Uterus (tissue), 4 donors: ENCODE data around the gene OS9. TPM values are rescaled to one million over a fixed set of nuclear protein-coding genes. Genes with fewer than 3 reads are reported as not detected.

ENCODE experiments used
- DNase-seq, 2 donors: peaks; one replicate each; pipeline ENCODE4 v3.0.0-alpha.2; 2019 to 2020
- H3K27ac ChIP-seq, 2 donors: fragments of 200-600 bp; sonication (generic); 1 replicate in 1 of 2; 2 replicates in 1 of 2; pipeline ENCODE4 v1.5.1; 2016 to 2018
- H3K27me3 ChIP-seq, 2 donors: fragments of 200-600 bp; sonication (generic); one replicate each; pipeline ENCODE4 v1.5.1; 2018 to 2019; ENCODE audit warnings: control low read depth in 1 of 2
- H3K36me3 ChIP-seq, 2 donors: fragments of 200-600 bp; sonication (generic); one replicate each; pipeline ENCODE4 v1.5.1; 2019; ENCODE audit warnings: control low read depth in 1 of 2
- H3K4me1 ChIP-seq, 2 donors: fragments of 200-600 bp; sonication (generic); one replicate each; pipeline ENCODE4 v1.5.1; 2018 to 2019; ENCODE audit warnings: control low read depth in 1 of 2
- H3K4me3 ChIP-seq, 2 donors: fragments of 200-600 bp; sonication (generic); 1 replicate in 1 of 2; 2 replicates in 1 of 2; pipeline ENCODE4 v1.5.1; 2018 to 2019; ENCODE audit warnings: mild to moderate bottlenecking in 1 of 2
- H3K9me3 ChIP-seq, 2 donors: fragments of 200-600 bp; sonication (generic); one replicate each; pipeline ENCODE4 v1.5.1; 2019; ENCODE audit warnings: control low read depth in 1 of 2
- POLR2A ChIP-seq, 2 donors: fragments of 450-650 bp; IDR thresholded peaks; one replicate each; pipeline ENCODE4 v1.6.1; 2016; ENCODE audit warnings: antibody characterized with exemption in 2 of 2, mild to moderate bottlenecking in 1 of 2, moderate library complexity in 1 of 2
- intact Hi-C: fragments of 100-400 bp; cut with DNase I; formaldehyde crosslinking; loops from one replicate; pipeline ENCODE4 v1.15.1; 2023; ENCODE audit warnings: low total_unique reads
- total RNA-seq, 4 donors: library from RNA; depleted of rRNA in 3 of 4; stranded (reverse); fragments of >200 nt in 3 of 4; gene quantifications; one replicate each; pipeline versions ENCODE4 v1.1.0 to v1.2.4, GENCODE V29; 2014 to 2023
- TF ChIP-seq, protein P1 (sequence below), 4 experiments: fragments of 200-600 bp in 2 of 4; fragments of 450-650 bp in 2 of 4; sonication (generic) in 2 of 4; IDR thresholded peaks; one replicate each; pipeline ENCODE4 v1.5.1; 2016 to 2019; ENCODE audit warnings: antibody characterized with exemption in 4 of 4, mild to moderate bottlenecking in 2 of 4, moderate library complexity in 1 of 4
- donor health status: DM: yes; HTN: yes; CAD: no.

OS9 gene
- total RNA-seq, 4 donors from 2014 or later = 189 to 339 (median 252) TPM

DNA sequence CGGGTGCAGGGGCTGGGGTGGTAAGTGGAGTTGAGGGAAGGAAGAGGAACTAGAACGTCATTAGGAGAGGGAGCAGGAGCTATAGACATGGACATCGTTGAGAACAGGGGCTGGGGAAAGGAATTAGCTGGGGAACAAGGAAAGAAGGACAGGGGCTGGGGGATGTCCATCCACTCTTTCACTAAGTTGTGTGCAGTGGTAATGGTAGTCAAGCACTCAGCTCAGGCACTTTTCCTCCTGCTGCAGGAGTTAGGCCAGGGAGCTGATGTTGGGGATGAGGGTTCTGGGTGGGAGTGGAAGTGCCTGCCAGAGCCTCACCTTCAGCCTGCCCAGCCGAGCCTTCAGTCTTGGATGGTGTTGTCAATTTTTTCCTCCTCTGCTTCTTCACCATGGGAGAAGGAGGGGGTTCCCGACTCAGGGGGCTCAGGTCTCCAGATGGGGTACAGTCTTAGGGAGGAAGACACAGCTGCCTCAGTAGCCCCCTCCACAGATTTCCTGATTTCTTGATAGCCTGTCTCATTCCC lies 35.5 kb downstream of the OS9 start:
- H3K4me1 ChIP-seq = no peaks in the 10 kb centered on the region
- H3K36me3 ChIP-seq = no peaks in the 10 kb centered on the region
- TF ChIP-seq, protein P1, sequence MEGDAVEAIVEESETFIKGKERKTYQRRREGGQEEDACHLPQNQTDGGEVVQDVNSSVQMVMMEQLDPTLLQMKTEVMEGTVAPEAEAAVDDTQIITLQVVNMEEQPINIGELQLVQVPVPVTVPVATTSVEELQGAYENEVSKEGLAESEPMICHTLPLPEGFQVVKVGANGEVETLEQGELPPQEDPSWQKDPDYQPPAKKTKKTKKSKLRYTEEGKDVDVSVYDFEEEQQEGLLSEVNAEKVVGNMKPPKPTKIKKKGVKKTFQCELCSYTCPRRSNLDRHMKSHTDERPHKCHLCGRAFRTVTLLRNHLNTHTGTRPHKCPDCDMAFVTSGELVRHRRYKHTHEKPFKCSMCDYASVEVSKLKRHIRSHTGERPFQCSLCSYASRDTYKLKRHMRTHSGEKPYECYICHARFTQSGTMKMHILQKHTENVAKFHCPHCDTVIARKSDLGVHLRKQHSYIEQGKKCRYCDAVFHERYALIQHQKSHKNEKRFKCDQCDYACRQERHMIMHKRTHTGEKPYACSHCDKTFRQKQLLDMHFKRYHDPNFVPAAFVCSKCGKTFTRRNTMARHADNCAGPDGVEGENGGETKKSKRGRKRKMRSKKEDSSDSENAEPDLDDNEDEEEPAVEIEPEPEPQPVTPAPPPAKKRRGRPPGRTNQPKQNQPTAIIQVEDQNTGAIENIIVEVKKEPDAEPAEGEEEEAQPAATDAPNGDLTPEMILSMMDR (IDR thresholded peaks at IDR 0.05) = no peak
- no peak for TF ChIP-seq POLR2A (IDR thresholded peaks at IDR 0.05)
- H3K27me3 ChIP-seq = no peaks in the 10 kb centered on the region
- peak in 1 of 2 donors; percentile 6 for DNase-seq
- no peak overlapping the region for H3K4me3 ChIP-seq
- H3K27ac ChIP-seq = no peak overlapping the region
- no peaks in the 10 kb centered on the region for H3K9me3 ChIP-seq
- intact Hi-C loops = no loop called here

GRCh38 chr12:57730336-57731067 lies 36.6 kb downstream of the OS9 start:
- Histone ChIP-seq H3K9me3 (no peaks in the 10 kb centered on the region), H3K27ac (no peak overlapping the region), H3K4me1 (peaks cover 0 to under 1% of the 10 kb centered on the region in 2 donors), H3K4me3 (no peak overlapping the region), H3K36me3 (no peaks in the 10 kb centered on the region), H3K27me3 (peaks cover 0 to 3% of the 10 kb centered on the region in 2 donors)
- DNase-seq = no peak
- TF ChIP-seq, protein P1 (IDR thresholded peaks at IDR 0.05) = no peak
- intact Hi-C loops = no loop called here

DNA sequence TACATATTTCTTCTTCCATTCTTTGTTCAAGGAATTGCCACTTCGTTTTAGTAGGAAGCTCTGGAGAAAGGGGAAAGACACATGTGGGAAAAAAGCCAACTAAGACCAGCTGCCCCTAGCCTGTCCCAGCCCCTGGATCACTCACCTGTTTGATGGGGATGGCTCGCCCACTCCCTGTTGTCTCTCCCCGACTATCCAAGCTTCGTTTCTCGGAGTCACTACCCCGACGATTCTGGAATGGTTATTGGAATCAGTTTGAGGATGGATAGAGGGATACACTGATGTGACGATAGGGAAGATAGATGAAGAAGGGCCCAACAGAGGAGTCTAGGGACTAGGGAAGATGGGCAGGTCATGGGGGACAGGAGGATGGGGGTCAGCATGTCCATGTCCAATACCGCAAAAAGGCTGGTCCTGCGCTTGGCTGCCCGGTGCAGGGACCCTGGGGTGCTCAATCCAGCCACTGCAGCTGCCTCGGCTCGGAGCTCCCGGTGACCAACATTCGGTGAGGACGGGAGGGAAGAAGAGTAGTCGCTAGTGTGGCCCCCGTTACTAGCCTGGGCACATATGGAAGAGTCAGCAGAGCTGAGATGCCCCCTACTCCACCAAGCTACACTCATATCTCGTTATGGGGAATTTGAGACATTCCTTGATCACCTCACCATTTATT lies 37.6 kb downstream of the OS9 start:
- no peak for DNase-seq

GRCh38 chr12:57732270-57732669 lies 38.3 kb downstream of the OS9 start:
- Histone ChIP-seq H3K27ac (no peak overlapping the region), H3K9me3 (no peaks in the 10 kb centered on the region), H3K27me3 (peaks cover 4 to 14% of the 10 kb centered on the region in 2 donors), H3K36me3 (no peaks in the 10 kb centered on the region), H3K4me1 (peaks cover 0 to 14% of the 10 kb centered on the region in 2 donors), H3K4me3 (no peak overlapping the region)
- DNase-seq = no peak
- TF ChIP-seq, protein P1 (IDR thresholded peaks at IDR 0.05) = no peak
- TF ChIP-seq POLR2A (IDR thresholded peaks at IDR 0.05) = no peak
- intact Hi-C loops = no loop called here

More for the DNA sequence above, 37.6 kb downstream of the OS9 start:
- Histone ChIP-seq H3K9me3 (no peaks in the 10 kb centered on the region), H3K27me3 (peaks cover 0 to 7% of the 10 kb centered on the region in 2 donors), H3K36me3 (no peaks in the 10 kb centered on the region), H3K4me3 (no peak overlapping the region), H3K27ac (no peak overlapping the region), H3K4me1 (peaks cover 0 to 10% of the 10 kb centered on the region in 2 donors)
- TF ChIP-seq POLR2A (IDR thresholded peaks at IDR 0.05) = no peak
- TF ChIP-seq, protein P1 (IDR thresholded peaks at IDR 0.05) = no peak
- intact Hi-C loops = no loop called here
